Heart left ventricle (tissue), 16 donors: Measurements from ENCODE around the gene DSTN. TPM values are rescaled to one million over a fixed set of nuclear protein-coding genes. Genes with fewer than 3 reads are reported as not detected.

ENCODE experiments used
- ATAC-seq, 4 donors: fragments of 200-7000 bp; cut with Tn5 transposase; one replicate each; pipeline ENCODE4 v1.9.1; 2020 to 2022; ENCODE audit warnings: moderate library complexity in 4 of 4, mild to moderate bottlenecking in 3 of 4, moderate number of reproducible peaks in 1 of 4
- DNase-seq, 5 donors: peaks; one replicate each; pipeline ENCODE4 v3.0.0-alpha.2; 2020
- H3K27ac ChIP-seq, 12 donors: fragments of 200-600 bp; sonication (generic) in 4 of 12; one replicate each; pipeline versions ENCODE4 v1.5.0 to v1.8.0; 2016 to 2022; ENCODE audit warnings: mild to moderate bottlenecking in 2 of 12
- H3K27me3 ChIP-seq, 9 donors: fragments of 200-600 bp; sonication (generic) in 2 of 9; one replicate each; pipeline versions ENCODE4 v1.5.1 to v1.8.0; 2016 to 2022; ENCODE audit warnings: mild to moderate bottlenecking in 3 of 9
- H3K36me3 ChIP-seq, 9 donors: fragments of 200-600 bp; sonication (generic) in 2 of 9; one replicate each; pipeline versions ENCODE4 v1.5.0 to v1.8.0; 2018 to 2022; ENCODE audit warnings: mild to moderate bottlenecking in 2 of 9
- H3K4me1 ChIP-seq, 12 donors: fragments of 200-600 bp; sonication (generic) in 4 of 12; one replicate each; pipeline versions ENCODE4 v1.5.0 to v1.8.0; 2016 to 2022; ENCODE audit warnings: mild to moderate bottlenecking in 3 of 12
- H3K4me3 ChIP-seq, 12 donors: fragments of 200-600 bp; sonication (generic) in 4 of 12; one replicate each; pipeline versions ENCODE4 v1.5.0 to v1.8.0; 2017 to 2022; ENCODE audit warnings: mild to moderate bottlenecking in 9 of 12, moderate library complexity in 4 of 12
- H3K9me3 ChIP-seq, 12 donors: fragments of 200-600 bp; sonication (generic) in 4 of 12; one replicate each; pipeline versions ENCODE4 v1.5.0 to v1.8.0; 2016 to 2022; ENCODE audit warnings: mild to moderate bottlenecking in 1 of 12
- CTCF ChIP-seq, 12 donors: fragments of 200-600 bp; sonication (generic) in 4 of 12; IDR thresholded peaks; one replicate each; pipeline versions ENCODE4 v1.5.0 to v1.8.0; 2018 to 2022; ENCODE audit warnings: antibody characterized with exemption in 12 of 12, mild to moderate bottlenecking in 5 of 12
- POLR2A ChIP-seq, 2 donors: fragments of 450-650 bp; IDR thresholded peaks; one replicate each; pipeline ENCODE4 v1.6.1; 2017; ENCODE audit warnings: antibody characterized with exemption in 2 of 2, mild to moderate bottlenecking in 2 of 2, moderate library complexity in 2 of 2
- WGBS, 4 donors: extraction: QIAGEN DNeasy Blood & Tissue Kit in 2 of 4; methylation state at CpG; one replicate each; pipeline versions ENCODE4 v1.1.5 to v1.1.7; 2013 to 2018; 5-methylcytosine and 5-hydroxymethylcytosine counted together
- intact Hi-C, 10 donors: fragments of 100-400 bp; cut with DNase I; formaldehyde crosslinking; loops; one replicate each; pipeline versions ENCODE4 v1.11.1 to v1.14.2; 2022
- polyA plus RNA-seq, 2 donors: library from polyadenylated mRNA; stranded (reverse); fragments of 200-250 nt; gene quantifications; one replicate each; pipeline ENCODE4 v1.2.3, GENCODE V29; 2013
- total RNA-seq, 9 donors: library from RNA; depleted of rRNA in 2 of 9; stranded (reverse); fragments of >200 nt in 2 of 9; fragmentation: NEBNext Ultra II Directional in 3 of 9; extraction: Animal tissue kit (Norgen Biotek cat#: 25700) in 3 of 9; gene quantifications; one replicate each; pipeline versions ENCODE4 v1.1.0 to v1.2.4, GENCODE V29; 2016 to 2023
- donor health status: ischemic (EF 13 %, LVEDD 7.1; RV severe dilation, severe dysfunction).
- donor health status: healthy with polysubstance abuse.
- donor health status: DM: no; HTN: yes; CAD: no.
- donor health status: DM: no; HTN: no; CAD: no.
- donor health status: ischemic (EF 25% LVEDD 6.9; RV normal size, moderate dysfunction).
- donor health status: ischemic (EF 25% LVEDD 5.7; RV mildly dilated, moderate dysfunction).
- donor health status: healthy.
- donor health status: DM: yes; HTN: yes; CAD: no.
- donor health status: ischemic (EF 35%, LVEDD 5.7; RV mildly dilated, moderate dysfunction).
- donor health status: nonischemic (EF 11% LVEDD 7.7; RV severe dilation, severe dysfunction).
- donor health status: DM: yes; HTN: yes; CAD: no.
- donor health status: PGD.
- donor health status: ischemic (EF 29% LVEDD 5.4; RV normal size, mild dysfunction).
- donor health status: nonischemic (EF 23%, LVEDD 6.1; RV moderate dilation, normal function).

DSTN gene
- total and polyA plus RNA-seq, 11 donors: 447 to 738 (median 546) TPM

GRCh38 chr20:17570347-17571152 lies 675 bp downstream of the DSTN start:
- peak overlapping the region; percentile 45 to 100 (median 93) for H3K4me3 ChIP-seq
- 1% methylated on average over 22 to 43 of the region's 43 CpGs for WGBS, 4 donors
- H3K36me3 ChIP-seq: peaks cover 0 to 6% (median 0%) of the 10 kb centered on the region in 9 donors
- peaks cover 6 to 55% (median 44%) of the 10 kb centered on the region in 12 donors for H3K4me1 ChIP-seq
- peak; percentile 38 to 79 (median 62) for DNase-seq
- no peaks in the 10 kb centered on the region for H3K9me3 ChIP-seq
- H3K27me3 ChIP-seq: no peaks in the 10 kb centered on the region
- TF ChIP-seq CTCF (IDR thresholded peaks at IDR 0.05) (peak in 2 of 12 donors; percentile 15 to 33), POLR2A (IDR thresholded peaks at IDR 0.05) (no peak)
- intact Hi-C loops: loop anchor here in 8 of 10 donors (2.0 to 5.0 kb wide), 6 partner anchors 18 to 42 kb away; no protein-coding TSS in a partner anchor
- H3K27ac ChIP-seq: peak overlapping the region; percentile 91 to 100 (median 99)
- ATAC-seq: peak; percentile 40 to 58 (median 54)

GRCh38 chr20:17571153-17571527 lies 1.3 kb downstream of the DSTN start:
- no peaks in the 10 kb centered on the region for H3K27me3 ChIP-seq
- 14 to 21% (median 16%) methylated on average over 6 of the region's 6 CpGs for WGBS, 4 donors
- H3K4me1 ChIP-seq: peaks cover 10 to 61% (median 48%) of the 10 kb centered on the region in 12 donors
- peak overlapping the region; percentile 91 to 100 (median 99) for H3K27ac ChIP-seq
- H3K36me3 ChIP-seq: peaks cover 0 to 9% (median 0%) of the 10 kb centered on the region in 9 donors
- no peak for DNase-seq
- intact Hi-C loops: loop anchor here in 8 of 10 donors (2.0 to 5.0 kb wide), 6 partner anchors 18 to 41 kb away; no protein-coding TSS in a partner anchor
- peak in 1 of 4 donors; percentile 24 for ATAC-seq
- no peaks in the 10 kb centered on the region for H3K9me3 ChIP-seq
- peak overlapping the region; percentile 45 to 100 (median 93) for H3K4me3 ChIP-seq
- TF ChIP-seq CTCF (IDR thresholded peaks at IDR 0.05) (no peak), POLR2A (IDR thresholded peaks at IDR 0.05) (no peak)

DNA sequence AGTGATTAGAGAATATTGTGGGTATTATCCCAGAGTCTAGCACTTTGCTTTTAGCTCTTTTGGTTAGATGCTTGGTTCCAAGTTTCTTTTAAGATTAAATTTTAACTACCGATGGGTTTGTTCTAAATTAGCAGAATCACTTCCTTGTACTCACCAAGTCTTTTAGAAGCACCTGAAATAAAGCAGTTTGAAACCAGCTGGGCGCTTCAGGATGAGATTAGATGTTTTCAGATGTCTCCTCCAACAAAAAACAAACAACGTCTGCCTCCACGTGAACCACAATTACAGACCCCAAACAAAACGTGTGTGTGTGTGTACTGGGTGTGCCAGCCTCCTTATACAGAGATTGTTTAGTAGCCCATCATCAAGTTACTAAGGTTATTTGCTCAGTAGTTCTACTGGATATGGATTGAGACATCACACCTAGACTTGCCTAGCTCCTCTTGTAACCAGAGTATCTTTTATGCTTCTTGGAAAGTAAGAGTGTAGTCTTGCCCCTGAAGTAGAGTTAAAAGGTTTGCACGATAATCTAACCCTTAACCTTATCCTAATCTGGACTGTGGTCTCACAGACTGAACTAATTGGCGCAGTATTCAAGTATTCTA lies 2.3 kb downstream of the DSTN start:
- ATAC-seq: no peak
- 38 to 48% (median 42%) methylated on average over 7 of the region's 7 CpGs for WGBS, 4 donors
- Histone ChIP-seq H3K4me3 (peak overlapping the region in 9 of 12 donors; percentile 72 to 100 (median 96)), H3K27me3 (no peaks in the 10 kb centered on the region), H3K36me3 (peaks cover 0 to 11% (median 0%) of the 10 kb centered on the region in 9 donors), H3K9me3 (no peaks in the 10 kb centered on the region), H3K4me1 (peaks cover 10 to 71% (median 55%) of the 10 kb centered on the region in 12 donors), H3K27ac (peak overlapping the region in 6 of 12 donors; percentile 12 to 100 (median 99))
- TF ChIP-seq POLR2A (IDR thresholded peaks at IDR 0.05) (no peak), CTCF (IDR thresholded peaks at IDR 0.05) (no peak)
- intact Hi-C loops: loop anchor here in 8 of 10 donors (5.0 kb wide), 3 partner anchors 35 to 40 kb away; no protein-coding TSS in a partner anchor
- DNase-seq: no peak

DNA sequence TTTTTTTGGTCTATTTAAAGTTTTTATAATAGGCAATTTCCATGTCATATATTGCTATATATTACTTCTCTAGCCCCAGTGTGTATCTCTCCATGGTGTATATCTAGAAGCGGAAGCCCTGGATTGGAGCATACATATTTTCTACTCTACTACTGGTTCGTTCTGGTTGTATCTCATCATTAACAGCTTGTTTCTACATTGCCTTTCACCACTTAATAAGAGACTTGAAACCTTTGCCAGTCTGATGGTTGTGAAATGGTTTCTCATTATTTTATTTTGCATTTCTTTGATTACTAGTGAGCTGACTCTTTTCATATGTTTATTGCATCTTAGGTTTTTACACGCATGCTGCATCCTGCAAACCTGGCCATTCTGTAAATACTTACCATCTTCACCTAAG lies 3.6 kb downstream of the DSTN start:
- Histone ChIP-seq H3K27ac (peak overlapping the region in 4 of 12 donors; percentile 3 to 100 (median 54)), H3K4me3 (peak overlapping the region in 5 of 12 donors; percentile 8 to 100 (median 94)), H3K36me3 (peaks cover 0 to 14% (median 0%) of the 10 kb centered on the region in 9 donors), H3K4me1 (peaks cover 6 to 73% (median 53%) of the 10 kb centered on the region in 12 donors), H3K27me3 (no peaks in the 10 kb centered on the region), H3K9me3 (no peaks in the 10 kb centered on the region)
- no peak for ATAC-seq
- no peak for DNase-seq
- TF ChIP-seq CTCF (IDR thresholded peaks at IDR 0.05): no peak
- no peak for TF ChIP-seq POLR2A (IDR thresholded peaks at IDR 0.05)
- intact Hi-C loops: loop anchor here in 8 of 10 donors (5.0 kb wide), 3 partner anchors 34 to 39 kb away; no protein-coding TSS in a partner anchor
- WGBS, 4 donors: 50 to 62% (median 56%) methylated on average over 3 of the region's 3 CpGs
